Keratinocyte (primary cell): ENCODE results near the gene GPC1. TPM values are rescaled to one million over a fixed set of nuclear protein-coding genes. Genes with fewer than 3 reads are reported as not detected.
A peak's percentile ranks its signal among the peaks of the same experiment; 100 is the strongest.

Source experiments
- DNase-seq: peaks from one replicate; pipeline ENCODE4 v3.0.0-alpha.2; 2011; ENCODE audit warnings: low read depth, missing footprints, low spot score
- FAIRE-seq: peaks from 2 replicates; lab custom pipeline; 2011; peaks lifted over from hg19 to GRCh38; lab: Jason Lieb, UNC
- H2AFZ ChIP-seq: 2 replicates; pipeline ENCODE4 v1.6.0; 2012; ENCODE audit warnings: low read length, control low read depth, inconsistent platforms; ENCODE audit not compliant: control insufficient read depth
- H3K27ac ChIP-seq: 2 replicates; pipeline ENCODE4 v1.5.1; 2011; ENCODE audit warnings: low read length; ENCODE audit not compliant: control insufficient read depth, insufficient read depth
- H3K27me3 ChIP-seq: 3 replicates; pipeline ENCODE4 v1.6.0; 2011; ENCODE audit warnings: low read length; ENCODE audit not compliant: control insufficient read depth, insufficient read depth; ENCODE audit errors: extremely low read depth
- H3K36me3 ChIP-seq, 2 experiments: 2 replicates in 1 of 2; 3 replicates in 1 of 2; pipeline ENCODE4 v1.5.1; 2011; ENCODE audit warnings: low read length in 2 of 2, mild to moderate bottlenecking in 1 of 2; ENCODE audit not compliant: control insufficient read depth in 2 of 2, insufficient read depth in 2 of 2; ENCODE audit errors: extremely low read depth in 1 of 2
- H3K4me1 ChIP-seq: 3 replicates; pipeline ENCODE4 v1.5.1; 2011; ENCODE audit warnings: low read length; ENCODE audit not compliant: control insufficient read depth, insufficient read depth; ENCODE audit errors: extremely low read depth
- H3K4me2 ChIP-seq: 3 replicates; pipeline ENCODE4 v1.6.0; 2011; ENCODE audit warnings: low read depth, low read length; ENCODE audit not compliant: control insufficient read depth, insufficient read depth; ENCODE audit errors: extremely low read depth
- H3K4me3 ChIP-seq, 3 experiments: fragments of 200-600 bp in 1 of 3; sonication (generic) in 1 of 3; 2 replicates in 2 of 3; 3 replicates in 1 of 3; pipeline ENCODE4 v1.5.1; 2011 to 2016; ENCODE audit warnings: low read length in 3 of 3, mild to moderate bottlenecking in 3 of 3, control low read depth in 2 of 3, inconsistent platforms in 1 of 3, low read depth in 1 of 3, mixed read lengths in 1 of 3, mixed run types in 1 of 3, moderate library complexity in 1 of 3; ENCODE audit not compliant: control insufficient read depth in 2 of 3, insufficient read depth in 2 of 3; ENCODE audit errors: extremely low read depth in 1 of 3
- H3K79me2 ChIP-seq: 2 replicates; pipeline ENCODE4 v1.6.0; 2012; ENCODE audit warnings: low read length; ENCODE audit not compliant: control insufficient read depth, insufficient read depth
- H3K9ac ChIP-seq: 3 replicates; pipeline ENCODE4 v1.6.0; 2011; ENCODE audit warnings: low read length; ENCODE audit not compliant: control insufficient read depth, insufficient read depth; ENCODE audit errors: extremely low read depth
- H3K9me1 ChIP-seq: 3 replicates; pipeline ENCODE4 v1.6.0; 2011; ENCODE audit warnings: low read length; ENCODE audit not compliant: control insufficient read depth, insufficient read depth; ENCODE audit errors: extremely low read depth
- H3K9me3 ChIP-seq: 2 replicates; pipeline ENCODE4 v1.5.1; 2012; ENCODE audit warnings: low read depth, low read length; ENCODE audit not compliant: control insufficient read depth
- H4K20me1 ChIP-seq: 3 replicates; pipeline ENCODE4 v1.6.0; 2011; ENCODE audit warnings: low read length; ENCODE audit not compliant: control insufficient read depth, insufficient read depth; ENCODE audit errors: extremely low read depth
- EZH2 ChIP-seq: IDR thresholded peaks from one replicate; pipeline ENCODE4 v1.6.1; 2012; ENCODE audit warnings: inconsistent platforms, mild to moderate bottlenecking, low read length, moderate library complexity
- dilution Hi-C: fragments of 300-500 bp; cut with MboI; formaldehyde crosslinking; loops from one replicate; pipeline ENCODE4 v1.7.0; 2020; ENCODE audit warnings: low sequenced_read_pairs; ENCODE audit not compliant: extremely low pct_ligation_motif_present
- polyA plus RNA-seq, 5 experiments: library from polyadenylated mRNA; depleted of rRNA in 3 of 5; stranded (reverse) in 3 of 5; stranded (forward) in 1 of 5; unstranded in 1 of 5; fragments of >200 nt; gene quantifications; 1 replicate in 1 of 5; 2 replicates in 3 of 5; 3 replicates in 1 of 5; pipeline versions ENCODE4 v1.2.1 to v1.2.3, GENCODE V29; 2011 to 2012; ENCODE audit warnings: missing spikeins in 2 of 5, low read depth in 1 of 5, low replicate concordance in 1 of 5
- TF ChIP-seq, protein P1 (sequence below), 3 experiments: IDR thresholded peaks in 1 of 3; conservative IDR thresholded peaks in 1 of 3; optimal IDR thresholded peaks in 1 of 3; 2 replicates in 2 of 3; 3 replicates in 1 of 3; pipeline versions ENCODE3 to v1.5.1; 2011; ENCODE audit warnings: low read length in 3 of 3, mild to moderate bottlenecking in 3 of 3, moderate library complexity in 2 of 3, control low read depth in 1 of 3, inconsistent platforms in 1 of 3; ENCODE audit not compliant: insufficient read depth in 2 of 3; ENCODE audit errors: extremely low read depth in 1 of 3

The GPC1 gene
- polyA plus RNA-seq, 1 donor (not counting 4 experiments of a cell fraction or from before 2014, with no cell fraction given), result 46.6 TPM

GRCh38 chr2:240468303-240469238, 33.1 kb downstream of the GPC1 start:
- Histone ChIP-seq H3K9ac (no peak overlapping the region), H3K4me1 (peaks cover 4% of the 10 kb centered on the region), H3K9me3 (no peaks in the 10 kb centered on the region), H3K9me1 (peaks cover 2% of the 10 kb centered on the region), H3K27ac (no peak overlapping the region), H3K27me3 (peaks cover 12% of the 10 kb centered on the region), H2AFZ (no peak overlapping the region), H3K36me3 (peaks cover 9 to 10% of the 10 kb centered on the region in 2 experiments), H3K4me3 (no peak overlapping the region), H3K79me2 (no peaks in the 10 kb centered on the region), H4K20me1 (peaks cover 5% of the 10 kb centered on the region), H3K4me2 (no peak overlapping the region)
- TF ChIP-seq, protein P1, sequence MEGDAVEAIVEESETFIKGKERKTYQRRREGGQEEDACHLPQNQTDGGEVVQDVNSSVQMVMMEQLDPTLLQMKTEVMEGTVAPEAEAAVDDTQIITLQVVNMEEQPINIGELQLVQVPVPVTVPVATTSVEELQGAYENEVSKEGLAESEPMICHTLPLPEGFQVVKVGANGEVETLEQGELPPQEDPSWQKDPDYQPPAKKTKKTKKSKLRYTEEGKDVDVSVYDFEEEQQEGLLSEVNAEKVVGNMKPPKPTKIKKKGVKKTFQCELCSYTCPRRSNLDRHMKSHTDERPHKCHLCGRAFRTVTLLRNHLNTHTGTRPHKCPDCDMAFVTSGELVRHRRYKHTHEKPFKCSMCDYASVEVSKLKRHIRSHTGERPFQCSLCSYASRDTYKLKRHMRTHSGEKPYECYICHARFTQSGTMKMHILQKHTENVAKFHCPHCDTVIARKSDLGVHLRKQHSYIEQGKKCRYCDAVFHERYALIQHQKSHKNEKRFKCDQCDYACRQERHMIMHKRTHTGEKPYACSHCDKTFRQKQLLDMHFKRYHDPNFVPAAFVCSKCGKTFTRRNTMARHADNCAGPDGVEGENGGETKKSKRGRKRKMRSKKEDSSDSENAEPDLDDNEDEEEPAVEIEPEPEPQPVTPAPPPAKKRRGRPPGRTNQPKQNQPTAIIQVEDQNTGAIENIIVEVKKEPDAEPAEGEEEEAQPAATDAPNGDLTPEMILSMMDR (optimal IDR thresholded peaks at IDR 0.05 in 1 of 3, IDR thresholded peaks at IDR 0.05 in 1 of 3, conservative IDR thresholded peaks at IDR 0.05 in 1 of 3; ENCODE audit: extremely low read depth in 1 of 3, insufficient read depth in 2 of 3, low read length in 3 of 3), result no peak
- no peak for TF ChIP-seq EZH2
- FAIRE-seq (no peak), DNase-seq (no peak)
- dilution Hi-C loops, result no loop called here

- no peak for FAIRE-seq
- dilution Hi-C loops, result no loop called here
These were observed 33.8 kb downstream of the GPC1 start for GRCh38 chr2:240469239-240469636.

More at GRCh38 chr2:240469239-240469636, 33.8 kb downstream of the GPC1 start:
- Histone ChIP-seq H3K9me3 (no peaks in the 10 kb centered on the region), H3K4me1 (peaks cover 4% of the 10 kb centered on the region), H3K36me3 (peaks cover 3 to 4% of the 10 kb centered on the region in 2 experiments), H3K4me3 (no peak overlapping the region), H3K9me1 (no peaks in the 10 kb centered on the region), H4K20me1 (peaks cover 5% of the 10 kb centered on the region), H3K4me2 (no peak overlapping the region), H3K9ac (no peak overlapping the region), H3K27me3 (peaks cover 12% of the 10 kb centered on the region), H3K79me2 (no peaks in the 10 kb centered on the region), H3K27ac (no peak overlapping the region), H2AFZ (no peak overlapping the region)
- TF ChIP-seq, protein P1 (optimal IDR thresholded peaks at IDR 0.05 in 1 of 3, IDR thresholded peaks at IDR 0.05 in 1 of 3, conservative IDR thresholded peaks at IDR 0.05 in 1 of 3; ENCODE audit: extremely low read depth in 1 of 3, insufficient read depth in 2 of 3, low read length in 3 of 3), result peak in 1 of 3 experiments; percentile 17
- TF ChIP-seq EZH2, result no peak
- DNase-seq, result no peak
